Naive thymus-derived CD4-positive, alpha-beta T cell (primary cell): ENCODE results near the gene ENTHD1. TPM values are rescaled to one million over a fixed set of nuclear protein-coding genes. Genes with fewer than 3 reads are reported as not detected.
"Not testable (repeated sequence)": the region's sequence is repeated elsewhere in the genome, so short reads cannot be mapped to it uniquely, and the experiment has no call there.

Experiments used
- ATAC-seq: fragments of 150-1000 bp; cut with Tn5 transposase; 2 replicates; pipeline ENCODE4 v1.10.0; 2021; ENCODE audit warnings: mild to moderate bottlenecking, moderate library complexity
- CTCF ChIA-PET: fragments of 350-600 bp; sonication (Branson Sonifier 250); formaldehyde crosslinking; loops from one replicate; lab custom pipeline; 2021; ENCODE audit warnings: antibody characterized with exemption; lab: Charles Lee
- POLR2A ChIA-PET: fragments of 350-600 bp; sonication (Branson Sonifier 250); formaldehyde crosslinking; loops from one replicate; lab custom pipeline; 2021; ENCODE audit warnings: antibody characterized with exemption, inconsistent platforms; lab: Charles Lee
- DNase-seq, 9 donors: peaks; one replicate each; pipeline versions ENCODE4 v3.0.0 to v3.0.0-alpha.2; 2020 to 2022; ENCODE audit warnings: mixed read lengths in 1 of 9
- H3K27ac ChIP-seq: one replicate; pipeline ENCODE4 v1.7.0; 2013; ENCODE audit warnings: mild to moderate bottlenecking, low read depth, low read length, moderate library complexity
- H3K27me3 ChIP-seq, 2 donors: one replicate each; pipeline ENCODE4 v1.7.0; 2013; ENCODE audit warnings: low read length in 2 of 2, mild to moderate bottlenecking in 2 of 2, moderate library complexity in 2 of 2; ENCODE audit not compliant: control insufficient read depth in 2 of 2, insufficient read depth in 2 of 2
- H3K36me3 ChIP-seq, 3 experiments: 1 replicate in 2 of 3; 2 replicates in 1 of 3; pipeline ENCODE4 v1.7.0; 2013; ENCODE audit warnings: low read length in 3 of 3, mild to moderate bottlenecking in 3 of 3, moderate library complexity in 1 of 3; ENCODE audit not compliant: insufficient read depth in 3 of 3, control insufficient read depth in 2 of 3
- H3K4me1 ChIP-seq, 2 donors: one replicate each; pipeline ENCODE4 v1.7.0; 2013; ENCODE audit warnings: low read length in 2 of 2, mild to moderate bottlenecking in 2 of 2, moderate library complexity in 1 of 2; ENCODE audit not compliant: control insufficient read depth in 2 of 2, insufficient read depth in 2 of 2
- H3K4me3 ChIP-seq: 2 replicates; pipeline ENCODE4 v1.7.0; 2013; ENCODE audit warnings: mild to moderate bottlenecking, low read length
- H3K9me3 ChIP-seq, 3 experiments: 1 replicate in 2 of 3; 2 replicates in 1 of 3; pipeline ENCODE4 v1.7.0; 2013; ENCODE audit warnings: low read length in 3 of 3; ENCODE audit not compliant: control insufficient read depth in 2 of 3
- H3K27ac Mint-ChIP-seq, 9 donors: one replicate each; pipeline ENCODE4 v1.8.0; 2020 to 2022; ENCODE audit warnings: mixed read lengths in 9 of 9, mild to moderate bottlenecking in 8 of 9, moderate library complexity in 5 of 9, inconsistent platforms in 2 of 9
- H3K27me3 Mint-ChIP-seq, 5 donors: one replicate each; pipeline ENCODE4 v1.8.0; 2021 to 2022; ENCODE audit warnings: mixed read lengths in 5 of 5, mild to moderate bottlenecking in 1 of 5
- H3K36me3 Mint-ChIP-seq, 5 donors: one replicate each; pipeline ENCODE4 v1.8.0; 2020 to 2022; ENCODE audit warnings: mixed read lengths in 5 of 5, mild to moderate bottlenecking in 3 of 5, inconsistent platforms in 1 of 5
- H3K4me1 Mint-ChIP-seq, 7 donors: one replicate each; pipeline ENCODE4 v1.8.0; 2020 to 2022; ENCODE audit warnings: mixed read lengths in 7 of 7, mild to moderate bottlenecking in 3 of 7, inconsistent platforms in 1 of 7
- H3K4me3 Mint-ChIP-seq, 10 donors: one replicate each; pipeline ENCODE4 v1.8.0; 2020 to 2022; ENCODE audit warnings: mild to moderate bottlenecking in 10 of 10, mixed read lengths in 10 of 10, moderate library complexity in 6 of 10, inconsistent platforms in 2 of 10
- H3K9me3 Mint-ChIP-seq, 11 donors: one replicate each; pipeline ENCODE4 v1.8.0; 2020 to 2022; ENCODE audit warnings: mixed read lengths in 11 of 11, mild to moderate bottlenecking in 4 of 11, inconsistent platforms in 1 of 11, moderate library complexity in 1 of 11
- intact Hi-C, 2 donors: fragments of 100-400 bp; cut with micrococcal nuclease; formaldehyde crosslinking; loops; one replicate each; pipeline ENCODE4 v1.15.1; 2023
- polyA plus RNA-seq, 2 donors: library from polyadenylated mRNA; unstranded; fragments of 300-500 nt; fragmentation: Illumina TruSeq; gene quantifications; one replicate each; pipeline ENCODE4 v1.2.3, GENCODE V29; 2021
- total RNA-seq, 6 experiments: library from RNA in 5 of 6; stranded (reverse) in 5 of 6; gene quantifications; 1 replicate in 5 of 6; 2 replicates in 1 of 6; pipeline ENCODE4 v1.2.3 and lab custom pipeline; 2021 to 2026

ENTHD1 gene
- total and polyA plus RNA-seq, 7 experiments from 2014 or later: 0.12 to 0.60 (median 0.24) TPM; not detected in 2

GRCh38 chr22:39734866-39735265, 158.7 kb downstream of the ENTHD1 start:
- Mint-ChIP-seq H3K4me3 (no peak overlapping the region), H3K27ac (no peak overlapping the region), H3K4me1 (peaks cover 0 to 6% (median 0%) of the 10 kb centered on the region in 7 donors), H3K9me3 (peaks cover 0 to 9% (median 5%) of the 10 kb centered on the region in 11 donors), H3K27me3 (peaks cover 0 to 33% (median 5%) of the 10 kb centered on the region in 5 donors), H3K36me3 (peaks cover 0 to 4% (median 2%) of the 10 kb centered on the region in 5 donors)
- intact Hi-C loops: loop anchor here in 1 of 2 donors (10.0 kb wide), 1 partner anchor 70 kb away; no protein-coding TSS in a partner anchor
- H3K27ac ChIP-seq: no peak overlapping the region
- H3K4me1 ChIP-seq: no peaks in the 10 kb centered on the region
- H3K27me3 ChIP-seq: no peaks in the 10 kb centered on the region
- no peak overlapping the region for H3K4me3 ChIP-seq
- ChIA-PET CTCF (no interaction called here), POLR2A (no interaction called here)
- no peak for ATAC-seq
- no peaks in the 10 kb centered on the region for H3K36me3 ChIP-seq
- no peak for DNase-seq
- no peaks in the 10 kb centered on the region for H3K9me3 ChIP-seq

GRCh38 chr22:39734046-39734445, 159.5 kb downstream of the ENTHD1 start:
- CTCF ChIA-PET, POLR2A ChIA-PET: not testable (repeated sequence)

GRCh38 chr22:39733191-39733590, 160.4 kb downstream of the ENTHD1 start:
- intact Hi-C loops: loop anchor here in 1 of 2 donors (10.0 kb wide), 1 partner anchor 72 kb away; no protein-coding TSS in a partner anchor
- no peak overlapping the region for H3K4me3 ChIP-seq
- no peaks in the 10 kb centered on the region for H3K4me1 ChIP-seq
- DNase-seq: peak in 1 of 9 donors; percentile 7
- H3K36me3 ChIP-seq: no peaks in the 10 kb centered on the region
- no peak overlapping the region for H3K27ac ChIP-seq
- Mint-ChIP-seq H3K4me1 (peaks cover 0 to 6% (median 0%) of the 10 kb centered on the region in 7 donors), H3K27ac (no peak overlapping the region), H3K27me3 (peaks cover 0 to 32% (median 5%) of the 10 kb centered on the region in 5 donors), H3K9me3 (peaks cover 0 to 5% (median 0%) of the 10 kb centered on the region in 11 donors), H3K4me3 (no peak overlapping the region), H3K36me3 (no peaks in the 10 kb centered on the region)
- H3K9me3 ChIP-seq: no peaks in the 10 kb centered on the region
- CTCF ChIA-PET: no interaction called here
- no peaks in the 10 kb centered on the region for H3K27me3 ChIP-seq
- ATAC-seq: no peak
- POLR2A ChIA-PET: interaction anchor here (0.5 to 0.7 kb wide), 3 partner anchors 106 to 1579 kb away, joined by 3 to 6 read pairs (median 3); no protein-coding TSS in a partner anchor

More at GRCh38 chr22:39734046-39734445, 159.5 kb downstream of the ENTHD1 start:
- not testable (repeated sequence) for ATAC-seq, H3K4me3 Mint-ChIP-seq, H3K9me3 ChIP-seq, H3K4me1 ChIP-seq, H3K27ac Mint-ChIP-seq, H3K9me3 Mint-ChIP-seq, DNase-seq, H3K36me3 Mint-ChIP-seq, H3K4me1 Mint-ChIP-seq, H3K36me3 ChIP-seq, H3K4me3 ChIP-seq, H3K27me3 ChIP-seq, H3K27ac ChIP-seq
- peaks cover 0 to 33% (median 5%) of the 10 kb centered on the region in 5 donors for H3K27me3 Mint-ChIP-seq
- intact Hi-C loops: loop anchor here in 1 of 2 donors (10.0 kb wide), 1 partner anchor 71 kb away; no protein-coding TSS in a partner anchor

GRCh38 chr22:39732625-39733024, 160.9 kb downstream of the ENTHD1 start:
- no peaks in the 10 kb centered on the region for H3K36me3 Mint-ChIP-seq
- ChIA-PET CTCF (no interaction called here), POLR2A (interaction anchor here (0.5 kb wide), 1 partner anchor 1580 kb away, joined by 3 read pairs; no protein-coding TSS in a partner anchor)

GRCh38 chr22:39731881-39732555, 161.5 kb downstream of the ENTHD1 start:
- Histone ChIP-seq H3K27me3 (no peaks in the 10 kb centered on the region), H3K27ac (no peak overlapping the region), H3K36me3 (no peaks in the 10 kb centered on the region), H3K4me3 (no peak overlapping the region), H3K9me3 (no peaks in the 10 kb centered on the region), H3K4me1 (no peaks in the 10 kb centered on the region)
- ChIA-PET POLR2A (no interaction called here), CTCF (no interaction called here)
- Mint-ChIP-seq H3K36me3 (no peaks in the 10 kb centered on the region), H3K9me3 (peaks cover 0 to 5% (median 0%) of the 10 kb centered on the region in 11 donors), H3K27me3 (peaks cover 0 to 31% (median 0%) of the 10 kb centered on the region in 5 donors), H3K4me1 (peaks cover 0 to 6% (median 0%) of the 10 kb centered on the region in 7 donors), H3K27ac (no peak overlapping the region), H3K4me3 (no peak overlapping the region)
- intact Hi-C loops: loop anchor here in 1 of 2 donors (10.0 kb wide), 1 partner anchor 73 kb away; no protein-coding TSS in a partner anchor
- DNase-seq (peak in 1 of 9 donors; percentile 8), ATAC-seq (no peak)

More at GRCh38 chr22:39732625-39733024, 160.9 kb downstream of the ENTHD1 start:
- Histone ChIP-seq H3K4me1 (no peaks in the 10 kb centered on the region), H3K4me3 (no peak overlapping the region), H3K9me3 (no peaks in the 10 kb centered on the region), H3K27ac (no peak overlapping the region), H3K36me3 (no peaks in the 10 kb centered on the region), H3K27me3 (no peaks in the 10 kb centered on the region)
- H3K4me3 Mint-ChIP-seq: no peak overlapping the region
- intact Hi-C loops: loop anchor here in 1 of 2 donors (10.0 kb wide), 1 partner anchor 72 kb away; no protein-coding TSS in a partner anchor
- H3K9me3 Mint-ChIP-seq: peaks cover 0 to 5% (median 0%) of the 10 kb centered on the region in 11 donors
- ATAC-seq (no peak), DNase-seq (peak in 1 of 9 donors; percentile 16)
- H3K27ac Mint-ChIP-seq: no peak overlapping the region
- peaks cover 0 to 29% (median 4%) of the 10 kb centered on the region in 5 donors for H3K27me3 Mint-ChIP-seq
- peaks cover 0 to 6% (median 0%) of the 10 kb centered on the region in 7 donors for H3K4me1 Mint-ChIP-seq

- H3K4me3 ChIP-seq: no peak overlapping the region
- no peak for ATAC-seq
- H3K4me3 Mint-ChIP-seq: no peak overlapping the region
- no peak overlapping the region for H3K27ac ChIP-seq
- no peaks in the 10 kb centered on the region for H3K36me3 Mint-ChIP-seq
- peak in 1 of 9 donors; percentile 3 for DNase-seq
- POLR2A ChIA-PET: no interaction called here
- peaks cover 0 to 31% (median 0%) of the 10 kb centered on the region in 5 donors for H3K27me3 Mint-ChIP-seq
- CTCF ChIA-PET: no interaction called here
- intact Hi-C loops: loop anchor here in 1 of 2 donors (10.0 kb wide), 1 partner anchor 73 kb away; no protein-coding TSS in a partner anchor
- peaks cover 0 to 6% (median 0%) of the 10 kb centered on the region in 7 donors for H3K4me1 Mint-ChIP-seq
- H3K27ac Mint-ChIP-seq: no peak overlapping the region
- H3K36me3 ChIP-seq: no peaks in the 10 kb centered on the region
- H3K4me1 ChIP-seq: no peaks in the 10 kb centered on the region
- H3K27me3 ChIP-seq: no peaks in the 10 kb centered on the region
- no peaks in the 10 kb centered on the region for H3K9me3 ChIP-seq
- peaks cover 0 to 5% (median 0%) of the 10 kb centered on the region in 11 donors for H3K9me3 Mint-ChIP-seq
These were observed 162.1 kb downstream of the ENTHD1 start for GRCh38 chr22:39731481-39731880.
